ENCODE measurements around the gene AWAT2.

The AWAT2 gene

GRCh38 chrX:69991685-69992084, 58.1 kb downstream of the AWAT2 start:
- Mint-ChIP-seq H3K4me1 (no peaks in the 10 kb centered on the region), H3K9me3 (no peaks in the 10 kb centered on the region), H3K4me3 (no peak overlapping the region), H3K27me3 (no peaks in the 10 kb centered on the region), H3K27ac (no peak overlapping the region)
- no peak for DNase-seq
- ATAC-seq, result no peak
